CD4-positive, alpha-beta T cell (primary cell): Measurements from ENCODE around the gene CREBL2. TPM values are rescaled to one million over a fixed set of nuclear protein-coding genes. Genes with fewer than 3 reads are reported as not detected.

Experiments used
- ATAC-seq: fragments of 200-7000 bp; cut with Tn5 transposase; one replicate; pipeline ENCODE4 v1.10.0; 2022; ENCODE audit warnings: mild to moderate bottlenecking; ENCODE audit not compliant: poor library complexity
- CTCF ChIA-PET: fragments of 350-600 bp; sonication (Branson Sonifier 250); formaldehyde crosslinking; loops from one replicate; lab custom pipeline; 2021; ENCODE audit warnings: antibody characterized with exemption, inconsistent platforms; lab: Charles Lee
- POLR2A ChIA-PET: fragments of 350-600 bp; sonication (Branson Sonifier 250); formaldehyde crosslinking; loops from one replicate; lab custom pipeline; 2021; ENCODE audit warnings: antibody characterized with exemption, inconsistent platforms; lab: Charles Lee
- DNase-seq, 14 experiments: peaks; one replicate each; pipeline ENCODE4 v3.0.0-alpha.2; 2013 to 2020; ENCODE audit warnings: mixed read lengths in 2 of 14
- H3K27ac ChIP-seq, 2 donors: one replicate each; pipeline versions ENCODE4 v1.5.1 to v1.7.0; 2013; ENCODE audit warnings: low read length in 2 of 2, low read depth in 1 of 2, mild to moderate bottlenecking in 1 of 2
- H3K27me3 ChIP-seq, 2 experiments: 1 replicate in 1 of 2; 2 replicates in 1 of 2; pipeline versions ENCODE4 v1.6.1 to v1.7.0; 2013; ENCODE audit warnings: low read length in 2 of 2, control low read depth in 1 of 2, mild to moderate bottlenecking in 1 of 2, moderate library complexity in 1 of 2; ENCODE audit not compliant: insufficient read depth in 2 of 2, control insufficient read depth in 1 of 2
- H3K36me3 ChIP-seq: one replicate; pipeline ENCODE4 v1.6.1; 2013; ENCODE audit warnings: low read length, control low read depth; ENCODE audit not compliant: insufficient read depth
- H3K4me1 ChIP-seq: one replicate; pipeline ENCODE4 v1.6.1; 2013; ENCODE audit warnings: low read length, control low read depth; ENCODE audit not compliant: insufficient read depth
- H3K4me3 ChIP-seq: one replicate; pipeline ENCODE4 v1.5.1; 2013; ENCODE audit warnings: mild to moderate bottlenecking, low read length, moderate library complexity
- H3K9me3 ChIP-seq, 2 experiments: 1 replicate in 1 of 2; 2 replicates in 1 of 2; pipeline versions ENCODE4 v1.6.1 to v1.7.0; 2013; ENCODE audit warnings: low read length in 2 of 2, mild to moderate bottlenecking in 2 of 2, control low read depth in 1 of 2, moderate library complexity in 1 of 2; ENCODE audit not compliant: control insufficient read depth in 1 of 2, insufficient read depth in 1 of 2
- H3K27ac Mint-ChIP-seq: one replicate; pipeline ENCODE4 v1.8.0; 2020; ENCODE audit warnings: mixed read lengths
- H3K27me3 Mint-ChIP-seq: one replicate; pipeline ENCODE4 v1.8.0; 2021; ENCODE audit warnings: mixed read lengths
- H3K36me3 Mint-ChIP-seq: one replicate; pipeline ENCODE4 v1.8.0; 2021; ENCODE audit warnings: low read depth, mixed read lengths
- H3K4me1 Mint-ChIP-seq: one replicate; pipeline ENCODE4 v1.8.0; 2021; ENCODE audit warnings: low read depth, mixed read lengths
- H3K4me3 Mint-ChIP-seq: one replicate; pipeline ENCODE4 v1.8.0; 2020; ENCODE audit warnings: mild to moderate bottlenecking, mixed read lengths
- H3K9me3 Mint-ChIP-seq: one replicate; pipeline ENCODE4 v1.8.0; 2020; ENCODE audit warnings: mixed read lengths
- CTCF ChIP-seq: fragments of 200-600 bp; IDR thresholded peaks from one replicate; pipeline ENCODE4 v1.8.0; 2022; ENCODE audit warnings: antibody characterized with exemption, mild to moderate bottlenecking
- intact Hi-C, 2 experiments: fragments of 100-400 bp; cut with DNase I in 1 of 2; cut with micrococcal nuclease in 1 of 2; formaldehyde crosslinking; loops; one replicate each; pipeline versions ENCODE4 v1.15.1 to v1.9.0; 2023 to 2025; cut with DNase I, micrococcal nuclease
- total RNA-seq, 174 experiments: library from RNA in 2 of 174; stranded (reverse) in 2 of 174; gene quantifications; one replicate each; pipeline ENCODE4 v1.2.3 and lab custom pipeline; 2021 to 2026

Gene CREBL2
- total RNA-seq, 2 experiments from 2014 or later, result 9.5 to 12.6 TPM

- H3K9me3 Mint-ChIP-seq, result peaks cover 14% of the 10 kb centered on the region
- intact Hi-C loops, result no loop called here
- no peak for DNase-seq
These were observed 34.9 kb downstream of the CREBL2 start for GRCh38 chr12:12646483-12647072.

GRCh38 chr12:12648284-12648683 lies 36.6 kb downstream of the CREBL2 start:
- H3K27me3 Mint-ChIP-seq, result no peaks in the 10 kb centered on the region
- peaks cover 6% of the 10 kb centered on the region for H3K4me1 ChIP-seq
- intact Hi-C loops, result no loop called here

More at GRCh38 chr12:12646483-12647072, 34.9 kb downstream of the CREBL2 start:
- ChIA-PET POLR2A (interaction anchor here (0.8 to 3.8 kb wide), 7 partner anchors 13 to 270 kb away, joined by 3 to 27 read pairs (median 7); no protein-coding TSS in a partner anchor), CTCF (interaction anchor here (0.7 to 2.5 kb wide), 9 partner anchors 9 to 1100 kb away, joined by 3 to 23 read pairs (median 4); no protein-coding TSS in a partner anchor)
- no peak for ATAC-seq
- no peak overlapping the region for H3K27ac ChIP-seq
- Mint-ChIP-seq H3K4me1 (peaks cover 7% of the 10 kb centered on the region), H3K27me3 (no peaks in the 10 kb centered on the region), H3K36me3 (peaks cover 70% of the 10 kb centered on the region), H3K27ac (no peak overlapping the region), H3K4me3 (no peak overlapping the region)
- peaks cover 30% of the 10 kb centered on the region for H3K36me3 ChIP-seq
- TF ChIP-seq CTCF, result no peak
- H3K9me3 ChIP-seq, result peaks cover 29 to 33% of the 10 kb centered on the region in 2 experiments
- peaks cover 6% of the 10 kb centered on the region for H3K4me1 ChIP-seq
- H3K4me3 ChIP-seq, result no peak overlapping the region
- H3K27me3 ChIP-seq, result no peaks in the 10 kb centered on the region

DNA sequence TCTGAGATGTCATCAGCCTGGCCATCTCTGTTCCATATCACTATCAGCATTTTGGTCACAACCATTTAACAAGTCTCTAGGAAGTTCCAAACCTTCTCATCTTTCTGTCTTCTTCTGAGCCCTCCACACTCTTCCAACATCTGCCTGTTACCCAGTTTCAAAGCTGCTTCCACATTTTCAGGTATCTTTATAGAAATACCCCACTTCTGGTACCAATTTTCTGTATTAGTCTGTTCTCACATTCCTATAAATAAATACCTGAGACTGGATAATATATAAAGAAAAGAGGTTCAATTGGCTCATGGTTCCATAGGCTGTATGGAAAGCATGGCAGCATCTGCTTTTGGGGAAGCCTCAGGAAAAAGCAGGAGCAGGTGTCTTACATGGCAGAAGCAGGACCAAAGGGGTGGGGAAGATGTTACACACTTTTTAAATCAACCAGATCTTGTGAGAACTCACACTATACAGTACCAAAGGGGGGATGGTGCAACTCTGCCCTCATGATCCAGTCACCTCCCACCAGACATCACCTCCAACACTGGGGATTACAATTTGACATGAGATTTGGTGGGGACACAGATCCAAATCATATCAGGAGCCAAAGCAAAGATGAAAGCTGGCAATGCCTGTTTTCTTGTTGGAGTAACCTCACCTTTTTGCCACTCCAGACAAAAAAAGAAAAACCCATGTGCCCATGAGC lies 37.4 kb downstream of the CREBL2 start:
- Histone ChIP-seq H3K36me3 (peaks cover 5% of the 10 kb centered on the region), H3K4me1 (peaks cover 6% of the 10 kb centered on the region), H3K27me3 (no peaks in the 10 kb centered on the region), H3K4me3 (no peak overlapping the region), H3K9me3 (peaks cover 29 to 33% of the 10 kb centered on the region in 2 experiments), H3K27ac (no peak overlapping the region)
- intact Hi-C loops, result no loop called here
- CTCF ChIA-PET, result no interaction called here
- H3K27me3 Mint-ChIP-seq, result no peaks in the 10 kb centered on the region
- no peak overlapping the region for H3K4me3 Mint-ChIP-seq
- peaks cover 16% of the 10 kb centered on the region for H3K4me1 Mint-ChIP-seq
- ATAC-seq, result no peak
- TF ChIP-seq CTCF, result no peak
- peaks cover 14% of the 10 kb centered on the region for H3K9me3 Mint-ChIP-seq
- H3K27ac Mint-ChIP-seq, result no peak overlapping the region
- POLR2A ChIA-PET, result interaction anchor here (1.5 kb wide), 1 partner anchor 33 kb away, joined by 4 read pairs; no protein-coding TSS in a partner anchor
- peaks cover 48% of the 10 kb centered on the region for H3K36me3 Mint-ChIP-seq
- no peak for DNase-seq

More at GRCh38 chr12:12648284-12648683, 36.6 kb downstream of the CREBL2 start:
- Mint-ChIP-seq H3K4me3 (no peak overlapping the region), H3K9me3 (peaks cover 14% of the 10 kb centered on the region), H3K36me3 (peaks cover 56% of the 10 kb centered on the region), H3K27ac (no peak overlapping the region), H3K4me1 (peaks cover 16% of the 10 kb centered on the region)
- ChIA-PET CTCF (interaction anchor here (1.4 kb wide), 1 partner anchor 17 kb away, joined by 4 read pairs; no protein-coding TSS in a partner anchor), POLR2A (interaction anchor here (0.9 kb wide), 1 partner anchor 49 kb away, joined by 3 read pairs; no protein-coding TSS in a partner anchor)
- H3K36me3 ChIP-seq, result peaks cover 13% of the 10 kb centered on the region
- H3K27ac ChIP-seq, result no peak overlapping the region
- DNase-seq (no peak), ATAC-seq (no peak)
- no peak overlapping the region for H3K4me3 ChIP-seq
- TF ChIP-seq CTCF, result no peak
- peaks cover 29 to 33% of the 10 kb centered on the region in 2 experiments for H3K9me3 ChIP-seq
- no peaks in the 10 kb centered on the region for H3K27me3 ChIP-seq
